ENCODE results near the gene CGB1. TPM values are rescaled to one million over a fixed set of nuclear protein-coding genes. Genes with fewer than 3 reads are reported as not detected.

The CGB1 gene
- total and polyA plus RNA-seq, 2 of the 13 experiments (the other 11 are each of a cell fraction or from before 2014, with no cell fraction given) = not detected

GRCh38 chr19:48993175-48994034 lies 43.3 kb downstream of the CGB1 start, which contains the start of the genes GYS1 and RUVBL2 (continued):
- TF ChIP-seq ZNF281 (CRISPR knock-in tag; IDR thresholded peaks at IDR 0.05; ENCODE audit: borderline replicate concordance) = peak; percentile 27; the same call in 1 of the 2 replicates
- TF ChIP-seq DPF2 (CRISPR knock-in tag; IDR thresholded peaks at IDR 0.05; ENCODE audit: borderline replicate concordance, low read depth) = no peak
- no peak for TF ChIP-seq DZIP1 (CRISPR knock-in tag; IDR thresholded peaks at IDR 0.05)
- TF ChIP-seq SALL1 (CRISPR knock-in tag; IDR thresholded peaks at IDR 0.05) = peak; percentile 46; the same call in 1 of the 2 replicates
- no peak for TF ChIP-seq ZNF512 (CRISPR knock-in tag; IDR thresholded peaks at IDR 0.05)
- 0 out of 4 replicates have a peak, but pooled peaks of 1 of the 2 experiments have one; percentile 26 for TF ChIP-seq ATF4 (CRISPR knock-in tag; IDR thresholded peaks at IDR 0.05)
- peak; percentile 82 for TF ChIP-seq GATAD2A (CRISPR knock-in tag; IDR thresholded peaks at IDR 0.05)
- TF ChIP-seq NR2C2 (CRISPR knock-in tag; IDR thresholded peaks at IDR 0.05; ENCODE audit: borderline replicate concordance) = peak; percentile 58
- TF ChIP-seq HMGXB4 (CRISPR knock-in tag; IDR thresholded peaks at IDR 0.05; ENCODE audit: borderline replicate concordance in 1 of 2, low read depth in 1 of 2) = peak; percentile 92 to 95
- TF ChIP-seq ZNF605 (CRISPR knock-in tag; IDR thresholded peaks at IDR 0.05) = peak; percentile 76
